Measurements from ENCODE around the gene ZNF564.
"Not testable (repeated sequence)": the region's sequence is repeated elsewhere in the genome, so short reads cannot be mapped to it uniquely, and the experiment has no call there.

Gene ZNF564

DNA sequence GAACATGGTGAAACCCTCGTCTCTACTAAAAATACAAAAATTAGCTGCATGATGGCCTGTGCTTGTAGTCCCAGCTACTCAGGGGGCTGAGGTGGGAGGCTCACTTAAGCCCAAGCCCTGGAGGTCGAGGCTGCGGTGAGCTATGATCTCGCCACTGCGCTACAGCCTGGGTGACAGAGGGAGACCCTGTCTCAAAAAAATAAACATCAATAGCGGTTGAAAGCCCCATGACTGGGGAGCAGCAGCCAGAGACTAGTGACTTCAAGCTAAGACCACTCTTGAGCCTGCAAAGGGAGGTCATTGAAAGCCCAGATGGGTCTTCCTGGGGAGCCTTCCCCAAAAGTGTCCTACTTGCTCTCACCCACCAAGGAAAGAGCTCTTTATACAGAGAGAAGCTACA lies 54.8 kb downstream of the ZNF564 start:
- DNase-seq, result no peak

DNA sequence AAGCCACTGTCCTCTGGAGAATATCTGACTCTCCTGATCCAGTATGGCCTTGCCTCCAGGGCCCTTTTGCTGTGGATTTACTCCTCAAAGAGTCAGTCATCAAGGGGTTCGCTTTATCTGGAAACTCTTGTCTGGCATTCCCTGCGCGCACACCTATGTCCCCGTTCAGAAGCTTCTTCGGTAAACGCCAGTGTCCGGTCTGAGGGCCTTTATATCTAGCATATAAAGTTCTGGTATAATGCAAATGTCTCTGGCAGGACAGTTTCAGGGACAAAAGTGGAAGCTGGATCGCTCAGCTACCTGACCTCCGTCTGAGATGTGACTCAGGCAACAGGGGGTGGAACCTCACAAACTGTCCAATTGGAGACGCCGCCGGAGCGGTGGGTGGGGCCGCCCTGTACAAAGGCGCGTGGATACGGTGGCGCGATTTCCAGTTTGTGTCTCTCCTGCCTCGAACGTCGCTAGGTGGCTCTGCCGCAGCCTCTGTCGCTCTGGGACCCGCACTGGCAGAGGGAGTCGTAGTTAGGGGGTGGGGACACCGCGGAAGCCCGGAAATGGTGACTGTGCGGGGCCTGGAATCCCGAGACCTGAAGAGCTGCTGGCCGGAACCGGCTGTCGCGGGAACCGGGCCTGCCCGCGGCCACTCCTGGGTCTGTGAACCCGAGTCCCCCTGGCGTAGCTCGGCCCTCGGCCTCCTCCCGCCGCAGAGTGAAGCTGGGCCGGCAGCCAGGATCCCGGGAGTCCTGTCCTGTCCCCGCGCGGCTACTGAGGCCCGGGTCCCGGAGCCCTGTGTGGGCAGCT lies 56.1 kb downstream of the ZNF564 start:
- peak; percentile 96 for DNase-seq

DNA sequence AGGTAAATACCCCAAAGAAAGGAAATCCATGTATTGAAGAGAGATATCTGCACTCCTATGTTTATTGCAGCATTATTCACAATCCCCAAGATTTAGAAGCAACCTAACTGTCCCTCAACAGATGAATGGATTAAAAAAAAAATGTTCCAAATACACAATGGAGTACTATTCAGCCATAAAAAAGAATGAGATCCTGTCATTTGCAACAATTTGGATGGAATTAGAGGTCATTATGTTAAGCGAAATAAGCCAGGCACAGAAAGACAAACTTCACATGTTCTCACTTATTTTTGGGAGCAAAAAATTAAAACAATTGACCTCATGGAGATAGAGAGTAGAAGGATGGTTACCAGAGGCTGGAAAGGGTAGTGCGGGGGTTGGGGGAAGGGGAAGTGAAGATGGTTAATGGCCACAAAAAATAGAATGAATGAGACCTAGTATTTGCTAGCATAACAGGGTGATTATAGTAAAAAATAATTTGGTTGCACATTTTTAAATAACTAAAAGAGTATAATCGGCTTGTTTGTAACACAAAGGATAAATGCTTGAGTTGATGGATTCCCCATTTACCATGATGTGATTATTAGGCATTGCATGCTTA lies 56.9 kb downstream of the ZNF564 start:
- DNase-seq, result no peak

DNA sequence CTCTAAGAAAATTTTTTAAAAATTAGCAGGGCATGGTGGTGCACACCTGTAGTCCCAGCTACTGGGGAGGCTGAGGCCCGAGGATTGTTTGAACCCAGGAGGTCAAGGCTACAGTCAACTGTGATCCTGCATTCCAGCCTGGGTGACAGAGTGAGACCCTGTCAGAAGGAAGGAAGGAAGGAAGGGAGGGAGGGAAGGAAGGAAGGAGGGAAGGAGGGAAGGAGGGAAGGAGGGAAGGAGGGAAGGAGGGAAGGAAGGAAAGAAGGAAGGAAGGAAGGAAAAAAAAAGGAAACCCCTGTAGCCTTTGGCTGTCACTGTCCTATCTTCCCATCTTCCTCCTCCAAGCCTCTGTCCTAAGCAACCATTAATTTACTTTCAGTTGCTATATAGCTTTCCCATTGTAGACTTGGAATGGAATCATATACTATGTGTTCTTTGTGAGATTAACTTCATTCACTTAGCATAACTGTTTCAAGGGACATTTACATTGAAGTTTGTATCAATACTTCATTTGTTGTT lies 65.0 kb downstream of the ZNF564 start:
- not testable (repeated sequence) for DNase-seq

DNA sequence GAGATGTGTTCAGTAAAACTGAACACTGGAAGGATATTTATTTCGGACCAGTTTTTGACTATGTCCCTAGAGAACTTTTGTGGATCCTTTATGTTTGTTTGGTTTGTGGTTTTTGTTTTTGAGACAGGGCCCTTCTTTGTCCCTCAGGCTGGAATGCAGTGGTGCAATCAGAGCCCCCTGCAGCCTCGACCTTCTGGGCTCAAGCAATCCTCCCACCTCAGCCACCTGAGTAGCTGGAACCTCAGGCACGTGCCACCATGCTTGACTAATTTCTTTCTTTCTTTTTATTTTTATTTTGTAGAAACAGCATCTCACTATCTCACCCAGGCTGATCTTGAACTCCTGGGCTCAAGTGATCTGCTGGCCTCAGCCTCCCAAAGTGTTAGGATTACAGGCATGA lies 65.7 kb downstream of the ZNF564 start:
- no peak for DNase-seq

DNA sequence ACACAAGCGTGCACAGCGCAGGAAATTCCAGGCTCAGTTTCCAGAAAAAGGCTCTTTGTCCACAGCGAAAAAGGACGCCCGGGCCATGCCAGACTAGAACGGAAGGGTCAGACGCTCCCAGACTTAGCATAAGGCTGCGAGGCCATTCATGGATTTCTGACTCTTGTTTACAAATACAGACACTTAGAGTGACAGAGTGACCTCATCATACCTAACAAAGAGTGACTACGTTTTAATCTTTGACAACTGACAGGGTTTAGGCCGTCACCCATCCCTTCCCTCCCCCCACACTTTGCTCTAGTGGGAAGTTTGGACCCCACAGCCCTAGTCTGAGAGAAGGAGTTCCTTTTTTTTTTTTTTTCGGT lies 66.2 kb downstream of the ZNF564 start:
- no peak for DNase-seq

DNA sequence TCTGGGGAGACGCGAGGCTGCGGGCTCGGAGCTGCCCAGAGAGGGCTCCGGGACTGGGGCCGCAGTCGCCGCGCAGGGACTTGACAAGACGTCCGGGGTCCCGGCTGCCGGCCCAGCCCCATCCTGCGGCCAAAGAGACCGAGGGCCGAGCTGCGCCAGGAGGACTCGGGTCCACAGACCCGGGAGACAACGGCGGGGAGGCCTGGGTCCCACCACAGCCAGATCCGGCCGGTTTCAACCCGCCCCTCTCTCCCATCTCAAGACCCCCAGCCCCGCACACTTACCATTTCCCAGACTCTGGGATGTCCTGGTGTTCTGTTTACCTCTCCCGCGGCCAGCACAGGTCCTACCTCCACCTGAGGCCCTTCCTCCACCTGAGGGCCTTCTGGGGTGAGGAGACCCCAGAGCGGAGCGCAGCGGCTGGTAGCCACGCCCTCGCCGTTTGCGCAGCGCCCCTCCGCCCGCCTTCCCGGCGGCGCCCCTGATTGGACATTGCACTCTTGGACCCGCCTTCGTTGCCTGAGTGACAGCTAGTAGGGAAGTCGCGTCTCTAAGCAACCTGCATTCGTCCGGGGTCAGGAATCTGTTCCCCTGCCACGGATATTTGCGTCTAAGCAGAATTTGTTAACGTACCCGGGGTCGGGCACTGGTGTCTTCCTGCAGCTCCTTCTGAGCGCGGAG lies 66.8 kb downstream of the ZNF564 start, which contains the start of gene ZNF709:
TSS of gene ZNF709 (minus strand) at position 446 of the 681 bp plus-strand sequence. CDS start at position 287, 159 bp downstream.
- DNase-seq, result peak; percentile 92

DNA sequence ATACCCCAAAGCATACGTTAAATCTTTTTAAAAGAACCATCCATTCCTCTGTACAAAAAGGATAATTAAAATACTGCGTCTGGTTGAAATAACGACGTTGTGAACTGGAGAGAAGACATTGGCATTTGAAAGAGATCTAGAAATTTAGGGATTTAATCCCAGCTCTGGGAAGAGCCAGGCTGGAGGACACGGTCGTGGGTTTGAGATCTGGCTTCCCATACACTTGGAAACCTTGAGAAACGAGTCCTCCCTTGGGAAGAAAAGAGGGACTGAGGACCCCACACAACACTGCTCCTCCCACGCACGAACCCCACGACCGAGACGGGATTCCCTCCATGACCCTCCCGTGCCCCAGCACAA lies 67.3 kb downstream of the ZNF564 start:
- no peak for DNase-seq

DNA sequence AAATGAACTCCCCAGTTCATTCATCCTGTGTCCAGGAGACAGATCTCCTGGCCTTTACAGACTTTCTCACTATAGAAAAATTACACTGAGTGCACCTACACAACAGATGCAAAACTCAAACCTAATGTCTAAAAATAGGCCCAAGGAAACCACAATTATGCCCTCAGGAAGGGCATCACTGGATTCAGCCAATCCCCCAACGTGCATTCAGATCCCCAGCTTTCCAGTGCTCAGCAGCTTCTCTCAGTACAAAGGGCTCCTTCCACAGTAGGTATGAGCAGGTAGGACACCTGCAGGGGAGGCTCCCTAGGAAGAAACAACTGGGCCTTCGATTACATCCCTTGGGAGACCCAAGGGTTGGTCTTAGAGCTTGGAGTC lies 68.8 kb downstream of the ZNF564 start:
- DNase-seq, result no peak

DNA sequence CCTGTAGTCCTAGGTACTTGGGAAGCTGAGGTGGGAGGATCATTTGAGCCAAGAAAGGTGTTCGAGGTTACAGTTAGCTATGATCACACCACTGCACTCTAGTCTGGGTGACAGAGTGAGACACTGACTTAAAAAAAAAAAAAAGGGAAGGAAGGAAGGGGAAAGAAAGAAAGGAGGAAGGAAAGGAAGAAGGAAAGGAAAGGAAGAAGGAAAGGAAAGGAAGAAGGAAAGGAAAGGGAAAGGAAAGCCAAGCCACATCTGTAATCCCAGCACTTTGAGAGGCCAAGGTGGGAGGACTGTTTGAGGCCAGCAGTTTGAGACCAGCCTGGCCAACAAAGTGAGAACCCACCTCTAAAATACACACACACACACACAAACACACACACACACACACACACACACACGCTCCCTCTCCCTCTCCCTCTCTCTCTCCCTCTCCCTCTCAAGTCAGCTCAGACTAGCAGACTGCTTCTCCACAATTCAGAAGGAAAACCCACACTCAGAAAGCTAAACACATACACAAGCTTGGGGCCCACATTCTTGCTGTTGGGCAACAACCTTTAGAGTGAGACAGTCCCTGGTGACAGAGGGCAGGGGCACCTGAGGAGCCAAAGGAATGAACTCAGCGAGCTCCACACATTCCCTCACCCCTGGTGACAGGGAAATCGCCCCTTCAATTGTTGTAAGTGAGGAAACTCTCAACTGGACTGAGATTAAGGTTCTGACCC lies 69.3 kb downstream of the ZNF564 start:
- DNase-seq, result no peak

DNA sequence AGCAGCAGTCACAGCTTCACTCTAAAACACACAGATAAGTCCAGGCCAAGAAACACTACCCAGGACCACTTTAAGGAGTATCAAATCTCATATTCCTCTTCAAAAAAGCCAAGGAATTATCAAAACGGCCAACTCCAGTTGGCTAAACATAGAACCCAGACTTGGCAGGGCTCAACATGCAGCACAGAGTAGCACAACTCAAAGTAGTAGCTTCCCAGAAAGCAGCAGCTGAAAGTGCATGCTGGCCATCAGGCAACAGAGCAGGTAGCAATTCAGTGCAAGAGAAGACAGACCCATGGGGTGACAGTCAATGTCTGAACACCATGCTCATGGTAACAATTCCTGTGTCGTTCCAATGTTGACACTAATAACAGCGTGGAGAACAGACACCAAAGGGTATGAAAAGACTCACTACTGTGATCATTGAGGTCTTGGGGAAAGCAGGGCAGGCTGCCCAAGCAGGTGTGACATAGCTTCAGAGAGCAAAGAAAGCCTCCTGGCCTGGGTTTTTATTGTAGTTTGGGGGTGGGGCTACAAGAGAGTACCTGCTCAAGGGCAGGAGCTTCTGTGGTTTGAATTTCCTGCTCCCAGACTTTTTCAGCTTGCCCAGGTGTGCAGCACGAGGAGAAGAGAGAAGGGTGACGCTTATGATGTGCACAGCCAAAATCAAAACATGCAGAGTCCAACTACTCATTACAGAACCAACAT lies 72.9 kb downstream of the ZNF564 start:
- peak; percentile 24 for DNase-seq

Data from CD4-positive, alpha-beta T cell treated with Interleukin-6 for 4 hours (primary cell).